Stimulated activated CD8-positive, alpha-beta memory T cell treated with anti-CD3 and anti-CD28 coated beads, Interleukin-7, amount 100 ng/mL, for 4 hours (primary cell): Measurements from ENCODE around the gene ANXA11.
A peak's percentile ranks its signal among the peaks of the same experiment; 100 is the strongest.
"Not testable (repeated sequence)": the region's sequence is repeated elsewhere in the genome, so short reads cannot be mapped to it uniquely, and the experiment has no call there.

Source experiments
- DNase-seq, 2 donors: peaks; one replicate each; pipeline ENCODE4 v3.0.0-alpha.2; 2020; ENCODE audit warnings: low read depth in 2 of 2

Gene ANXA11

GRCh38 chr10:80207768-80208370 lies 2.5 kb upstream of the ANXA11 start:
- no peak for DNase-seq

- no peak for DNase-seq
These were observed 929 bp upstream of the ANXA11 start for GRCh38 chr10:80206277-80206655.

- DNase-seq = no peak
These were observed 460 bp downstream of the ANXA11 start for GRCh38 chr10:80204677-80205476.

GRCh38 chr10:80203835-80204676 lies 1.3 kb downstream of the ANXA11 start:
- DNase-seq = no peak

GRCh38 chr10:80202934-80203834 lies 2.2 kb downstream of the ANXA11 start:
- DNase-seq = peak; percentile 48 to 60

- DNase-seq = not testable (repeated sequence)
These were observed 2.8 kb downstream of the ANXA11 start for GRCh38 chr10:80202530-80202929.

- DNase-seq = no peak
These were observed 3.7 kb downstream of the ANXA11 start for GRCh38 chr10:80201608-80202141.

- no peak for DNase-seq
These were observed 4.7 kb downstream of the ANXA11 start for GRCh38 chr10:80200687-80201086.

- DNase-seq = no peak
These were observed 5.1 kb downstream of the ANXA11 start for GRCh38 chr10:80200259-80200658.

GRCh38 chr10:80199828-80200227 lies 5.5 kb downstream of the ANXA11 start:
- DNase-seq = no peak

GRCh38 chr10:80197972-80198916 lies 7.1 kb downstream of the ANXA11 start:
- DNase-seq = no peak

- DNase-seq = no peak
These were observed 8.4 kb downstream of the ANXA11 start for GRCh38 chr10:80196950-80197315.

- DNase-seq = peak; percentile 53 to 62
These were observed 8.9 kb downstream of the ANXA11 start for GRCh38 chr10:80196270-80196949.

- DNase-seq = no peak
These were observed 10.2 kb downstream of the ANXA11 start for GRCh38 chr10:80195046-80195574.

- DNase-seq = no peak
These were observed 10.8 kb downstream of the ANXA11 start for GRCh38 chr10:80194373-80195045.

GRCh38 chr10:80192553-80192952 lies 12.8 kb downstream of the ANXA11 start:
- no peak for DNase-seq

- no peak for DNase-seq
These were observed 13.6 kb downstream of the ANXA11 start for GRCh38 chr10:80191589-80192270.

- no peak for DNase-seq
These were observed 16.6 kb downstream of the ANXA11 start for GRCh38 chr10:80188713-80189112.
